GM19468 (cell line): ENCODE results near the gene DYNLRB2.

Experiments used
- ATAC-seq: cut with Tn5 transposase; IDR thresholded peaks from one replicate; pipeline ENCODE4 v1.9.1; 2021; ENCODE audit warnings: mild to moderate bottlenecking, moderate library complexity, moderate number of reproducible peaks; ENCODE audit not compliant: unreplicated experiment; ENCODE audit errors: extremely low read depth

DYNLRB2 gene

DNA sequence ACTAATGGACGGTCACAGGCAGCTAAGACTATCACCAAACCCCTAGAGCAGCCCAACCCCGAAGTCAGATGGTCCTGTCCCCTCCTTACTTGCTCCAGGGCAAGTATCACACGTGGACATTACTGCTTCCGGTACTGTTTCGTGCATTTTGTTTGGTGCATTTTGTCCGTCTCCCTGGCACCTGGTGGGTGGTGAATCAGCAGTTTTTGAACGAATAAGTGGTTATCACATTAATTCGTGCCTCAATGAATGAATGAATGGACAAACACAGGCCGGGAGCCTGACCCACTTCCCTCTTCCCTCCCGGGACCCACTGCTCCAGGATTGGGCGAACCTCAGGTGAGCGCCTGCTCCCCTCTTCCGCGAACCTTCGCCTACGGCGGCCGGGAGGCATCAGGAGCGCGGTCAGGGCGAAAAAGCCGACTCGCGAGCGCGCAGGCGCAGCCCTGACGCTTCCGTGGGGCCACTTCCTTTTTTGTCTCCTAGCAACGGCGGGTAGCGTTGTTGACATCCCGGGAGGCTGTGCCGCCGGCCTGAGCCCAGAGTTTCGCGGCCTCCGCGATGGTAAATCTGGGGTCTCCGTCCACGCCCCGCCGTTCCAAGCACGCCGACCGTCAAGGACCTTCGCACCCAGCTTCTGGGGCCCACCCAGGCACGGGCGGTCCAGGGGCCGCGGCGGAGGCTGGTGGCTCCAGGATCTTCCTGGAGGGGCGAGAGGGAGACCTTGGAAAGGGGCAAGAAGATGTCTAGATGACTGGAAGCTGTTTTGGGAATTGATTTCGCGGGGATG lies at the start of gene DYNLRB2:
Gene DYNLRB2, plus strand, starts transcription at position 478 of the 790 bp plus-strand sequence. Its CDS starts 84 bp downstream, at position 562.
- ATAC-seq, result peak; percentile 85

- ATAC-seq, result no peak
Measured at GRCh38 chr16:80500116-80500859, 40.5 kb upstream of the DYNLRB2 start.

DNA sequence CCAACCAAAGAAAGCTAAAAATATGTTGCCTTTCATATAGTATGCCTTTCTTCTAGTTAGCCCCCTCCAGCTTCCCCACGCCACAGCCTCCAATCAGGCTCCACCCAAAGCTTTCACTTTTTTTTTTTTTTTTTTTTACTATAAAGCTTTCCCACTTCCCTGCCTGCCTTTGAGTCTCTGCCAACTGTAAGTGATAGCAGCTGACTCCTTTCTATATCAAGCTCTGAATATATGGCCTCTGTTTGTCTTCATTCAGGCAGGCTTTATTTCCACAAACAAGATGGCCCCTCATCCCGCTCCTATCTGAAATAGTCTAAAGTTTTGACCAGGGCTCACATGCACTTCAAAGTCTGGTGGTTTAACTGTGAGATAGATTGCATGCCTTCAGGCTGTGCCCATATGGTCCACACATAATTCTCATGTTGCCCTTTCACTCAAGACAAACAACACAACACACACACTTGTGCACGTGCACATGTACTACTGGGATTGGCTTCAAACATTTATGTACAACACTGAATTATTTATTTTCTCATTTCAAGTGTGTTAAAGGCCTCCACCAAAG lies 39.8 kb upstream of the DYNLRB2 start:
- no peak for ATAC-seq

GRCh38 chr16:80503107-80503506 lies 37.7 kb upstream of the DYNLRB2 start:
- no peak for ATAC-seq

DNA sequence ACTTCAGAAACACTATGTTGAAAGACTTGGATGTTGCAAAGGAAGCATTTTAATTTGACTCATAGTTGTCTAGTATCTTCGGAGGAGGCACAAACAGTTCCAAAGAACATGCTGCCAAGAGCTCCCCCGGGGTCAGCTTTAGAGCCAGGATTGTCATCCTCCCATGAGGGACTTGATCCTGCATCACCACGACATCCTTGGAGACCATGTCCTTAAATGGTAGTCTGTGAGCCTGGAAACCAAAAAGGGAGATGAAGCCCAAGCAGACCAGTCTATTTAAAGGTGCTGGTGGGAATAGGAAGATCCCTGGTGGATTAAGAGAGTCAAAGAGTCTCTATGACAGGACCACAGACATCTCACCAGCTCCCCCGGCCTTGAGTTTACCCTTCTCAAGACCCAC lies 33.3 kb upstream of the DYNLRB2 start:
- no peak for ATAC-seq

DNA sequence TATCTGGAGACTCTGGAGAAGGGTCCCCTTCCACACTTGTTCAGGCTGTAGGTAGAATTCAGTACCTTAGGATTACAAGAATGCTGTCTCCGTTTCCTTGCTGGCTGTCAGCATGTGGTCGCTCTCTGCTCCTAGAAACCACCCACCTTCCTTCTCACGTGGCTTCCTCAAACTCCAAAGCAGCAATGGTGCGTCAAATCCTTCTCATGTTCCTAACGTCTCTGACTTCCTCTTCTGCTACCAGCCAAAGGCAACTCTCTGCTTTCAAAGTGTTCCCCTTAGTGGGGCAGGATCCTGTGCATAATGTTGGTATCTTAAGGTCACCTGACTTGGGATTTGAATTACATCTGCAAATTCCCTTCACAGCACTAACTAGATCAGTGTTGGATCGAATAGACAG lies 30.9 kb upstream of the DYNLRB2 start:
- ATAC-seq, result no peak

DNA sequence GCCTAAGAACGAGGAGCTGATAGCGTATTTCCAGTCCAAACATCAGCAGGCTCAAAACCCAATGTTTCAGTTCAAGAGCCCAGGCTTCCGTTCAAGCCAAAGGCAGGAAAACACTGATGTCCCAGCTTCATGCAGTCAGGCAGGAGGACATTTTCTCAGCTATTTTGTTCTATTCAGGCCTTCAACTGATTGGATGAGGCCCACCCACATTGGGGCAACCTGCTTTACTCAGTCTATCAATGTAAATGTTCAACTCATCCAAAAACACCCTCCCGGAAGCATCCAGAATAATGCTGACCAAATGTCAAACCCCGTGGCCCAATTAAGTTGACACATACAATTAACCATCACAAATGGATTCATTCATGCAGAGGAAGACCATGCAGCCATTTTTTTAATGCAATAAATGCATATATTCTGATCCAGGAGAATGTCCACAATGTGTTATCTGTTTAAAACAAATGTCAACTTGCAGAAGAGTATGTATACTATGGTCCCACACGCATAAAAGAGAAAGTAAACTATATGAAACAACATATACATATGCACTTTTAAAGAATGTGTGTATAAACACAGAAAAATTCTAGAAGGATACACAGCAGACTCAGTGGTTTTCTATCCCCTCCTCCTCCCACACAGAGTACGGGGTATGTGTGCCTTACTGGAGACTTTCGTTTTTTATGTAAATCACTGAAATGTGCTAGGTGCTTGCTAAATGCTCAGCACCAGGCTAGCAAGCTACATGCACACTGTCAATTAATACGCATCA lies 28.8 kb upstream of the DYNLRB2 start:
- no peak for ATAC-seq

DNA sequence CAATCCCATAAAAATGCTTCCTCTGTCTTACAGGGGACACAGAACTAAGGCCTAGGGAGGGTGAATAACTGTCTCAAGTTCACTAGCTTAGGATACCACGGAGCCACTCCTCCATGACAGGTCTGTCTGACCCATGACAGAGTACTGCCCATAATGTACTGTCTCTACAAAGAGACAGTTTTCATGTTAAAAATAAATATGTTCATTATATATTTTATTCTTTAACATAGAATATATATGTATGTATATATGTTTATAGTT lies 28.3 kb upstream of the DYNLRB2 start:
- no peak for ATAC-seq

DNA sequence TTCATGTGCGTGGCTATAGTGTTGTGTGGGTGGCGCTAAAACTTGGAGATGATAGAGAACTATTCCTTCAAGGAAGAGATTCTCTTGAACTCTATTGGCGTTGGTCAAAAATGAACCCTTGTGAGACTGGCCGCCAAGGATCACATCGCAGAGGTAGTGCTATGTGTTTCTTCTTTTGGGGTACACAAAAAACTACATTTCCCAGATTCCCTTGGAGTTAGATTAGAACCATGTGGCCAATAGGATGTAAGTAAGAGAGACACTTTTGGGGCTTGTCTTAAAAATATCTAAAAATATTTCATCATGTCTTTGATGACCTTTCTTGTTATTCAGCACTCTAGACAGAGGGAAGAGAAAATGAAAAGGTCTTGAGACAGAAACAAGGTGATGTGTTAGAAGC lies 25.4 kb upstream of the DYNLRB2 start:
- ATAC-seq, result no peak

- ATAC-seq, result no peak
Measured at GRCh38 chr16:80517846-80518245, 22.9 kb upstream of the DYNLRB2 start.

DNA sequence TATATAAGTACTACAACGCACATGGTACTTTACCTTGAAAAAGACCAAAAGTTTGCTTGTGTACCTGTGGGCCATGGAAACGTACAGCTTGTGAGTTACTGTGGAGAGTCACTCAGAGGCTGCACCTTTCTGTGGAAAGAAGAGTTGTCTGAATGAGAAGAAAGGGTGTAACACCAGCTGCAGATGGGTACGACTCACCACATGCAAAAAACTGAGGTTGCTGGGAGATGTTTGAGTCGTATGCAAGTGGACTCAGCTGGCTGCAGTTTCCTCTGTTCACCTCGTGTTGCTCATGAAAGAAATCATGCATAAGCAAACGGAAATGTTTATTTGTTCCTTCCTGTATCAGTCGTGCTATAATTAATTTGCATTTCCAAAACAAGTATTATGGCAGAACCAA lies 22.4 kb upstream of the DYNLRB2 start:
- no peak for ATAC-seq

- ATAC-seq, result no peak
Measured at GRCh38 chr16:80519189-80519588, 21.6 kb upstream of the DYNLRB2 start.

DNA sequence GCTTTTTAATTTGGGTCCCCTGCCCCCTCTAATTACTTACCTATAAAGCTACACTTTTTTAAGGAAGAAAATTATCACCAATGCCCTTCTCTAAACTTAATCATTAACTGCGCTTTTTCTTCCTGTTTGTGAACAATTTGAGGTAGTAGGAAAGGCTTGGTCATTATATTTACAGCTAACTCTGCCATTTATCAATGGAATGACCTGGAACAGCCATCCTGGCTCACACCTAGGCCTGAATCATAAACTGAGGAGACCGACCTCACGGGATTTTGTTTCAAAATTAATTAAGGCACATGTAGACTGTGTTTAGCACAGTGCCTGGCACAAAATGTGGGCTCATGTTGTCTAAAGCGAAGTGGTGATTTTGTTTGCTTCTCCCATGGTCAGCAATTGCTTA lies 15.4 kb upstream of the DYNLRB2 start:
- no peak for ATAC-seq

- ATAC-seq, result no peak
Measured at GRCh38 chr16:80526418-80527061, 14.3 kb upstream of the DYNLRB2 start.

DNA sequence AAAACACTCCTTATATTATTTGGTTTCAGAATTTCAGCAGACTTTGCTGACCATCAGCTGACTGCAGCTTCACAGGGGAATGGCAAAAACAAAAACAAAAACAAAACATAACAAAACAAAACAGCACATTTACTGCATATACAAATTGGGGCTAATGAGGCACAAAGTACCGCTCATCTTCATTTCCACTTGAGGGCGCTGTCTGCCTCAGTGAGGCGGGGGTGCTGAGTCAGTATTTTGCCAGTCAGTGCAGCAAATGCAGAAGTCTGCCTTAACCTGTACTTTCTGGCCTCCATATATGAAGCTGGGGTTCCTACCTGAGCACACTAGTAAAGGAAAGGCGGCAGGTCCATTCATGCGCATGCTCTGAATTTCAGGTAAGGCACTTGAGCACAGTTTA lies 13.5 kb upstream of the DYNLRB2 start:
- ATAC-seq, result peak; percentile 52

GRCh38 chr16:80530479-80530878 lies 10.3 kb upstream of the DYNLRB2 start:
- no peak for ATAC-seq

DNA sequence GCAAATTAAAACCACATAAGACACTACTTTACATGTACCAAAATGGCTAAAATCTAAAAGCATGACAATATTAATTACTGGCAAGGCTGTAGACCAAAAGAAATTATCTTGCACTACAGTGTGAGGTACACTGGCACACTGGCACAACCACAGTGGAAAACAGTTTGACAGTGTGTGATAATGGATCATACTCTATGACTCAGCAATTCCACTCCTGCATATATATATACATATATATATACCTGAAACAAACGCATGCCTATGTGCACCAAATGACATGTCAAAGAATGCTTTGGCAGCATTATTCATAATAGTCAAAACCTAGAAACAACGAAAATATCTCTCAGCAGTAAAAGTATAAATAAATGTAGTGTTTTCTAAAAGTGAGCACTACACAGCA lies 4.6 kb upstream of the DYNLRB2 start:
- ATAC-seq, result no peak

DNA sequence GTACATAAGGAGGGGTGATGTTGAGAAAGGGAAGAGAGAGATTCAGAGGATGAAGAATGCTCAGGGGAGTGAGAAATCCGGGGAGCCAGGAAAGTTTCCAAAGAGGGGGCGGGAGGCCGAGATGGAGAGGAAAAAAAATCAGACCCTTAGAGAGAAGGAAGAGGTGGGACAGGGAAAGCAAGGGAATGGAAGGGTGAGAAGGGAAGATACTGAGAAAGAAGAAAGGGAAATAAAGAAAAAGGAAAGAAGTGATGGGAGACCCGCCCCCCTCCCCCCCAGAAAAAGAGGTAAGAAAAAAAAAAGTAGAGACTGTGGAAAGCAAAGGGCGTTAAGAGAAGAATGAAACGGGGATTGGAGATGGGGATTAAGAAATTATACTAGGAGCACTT lies 507 bp downstream of the DYNLRB2 start:
- no peak for ATAC-seq

- no peak for ATAC-seq
Measured at GRCh38 chr16:80543162-80543561, 2.4 kb downstream of the DYNLRB2 start.

DNA sequence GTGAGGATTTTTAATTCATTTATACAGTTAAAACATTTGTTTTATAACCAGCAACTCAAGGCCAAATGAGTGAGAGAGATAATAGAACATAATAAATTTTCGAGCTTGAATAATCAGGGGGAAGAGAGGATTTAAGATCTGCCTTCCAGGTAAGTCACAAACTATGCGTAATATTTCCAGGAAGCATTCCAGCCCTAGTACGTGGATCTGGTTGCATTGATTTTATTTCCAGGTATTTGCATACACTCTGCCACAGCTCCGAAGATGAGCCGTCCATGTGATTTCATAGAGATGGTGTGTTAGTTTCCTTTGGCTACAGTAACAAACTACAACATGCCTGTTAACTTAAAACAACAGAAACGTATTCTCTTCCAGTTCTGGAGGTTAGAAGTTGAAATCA lies 3.5 kb downstream of the DYNLRB2 start:
- no peak for ATAC-seq
